Prostate gland (tissue), 2 donors: ENCODE measurements around the gene PLA2G2D. TPM values are rescaled to one million over a fixed set of nuclear protein-coding genes. Genes with fewer than 3 reads are reported as not detected.

Source experiments
- DNase-seq: peaks from one replicate; pipeline ENCODE4 v3.0.0-alpha.2; 2019; ENCODE audit warnings: low spot score
- H3K27ac ChIP-seq, 2 donors: fragments of 200-600 bp; sonication (generic); 2 replicates each; pipeline ENCODE4 v1.5.1; 2017 to 2019
- H3K27me3 ChIP-seq: fragments of 200-600 bp; sonication (generic); replicated peaks from 2 replicates; pipeline ENCODE4 v1.5.1; 2019; ENCODE audit not compliant: insufficient read depth
- H3K36me3 ChIP-seq, 2 donors: fragments of 200-600 bp; sonication (generic); 1 replicate in 1 of 2; 2 replicates in 1 of 2; pipeline versions ENCODE4 v1.5.1 to v1.8.1; 2017 to 2019
- H3K4me1 ChIP-seq: fragments of 200-600 bp; sonication (generic); replicated peaks from 2 replicates; pipeline ENCODE4 v1.5.1; 2019
- H3K4me3 ChIP-seq, 2 donors: fragments of 200-600 bp; sonication (generic); 2 replicates each; pipeline ENCODE4 v1.5.1; 2017 to 2019
- H3K9me3 ChIP-seq: fragments of 200-600 bp; sonication (generic); 2 replicates; pipeline ENCODE4 v1.5.1; 2017
- POLR2A ChIP-seq: fragments of 450-650 bp; IDR thresholded peaks from one replicate; pipeline ENCODE4 v1.6.1; 2016; ENCODE audit warnings: antibody characterized with exemption, mild to moderate bottlenecking
- POLR2AphosphoS5 ChIP-seq: sonication (generic); formaldehyde crosslinking; IDR thresholded peaks from one replicate; pipeline ENCODE4 v1.6.1; 2017; ENCODE audit warnings: antibody characterized with exemption
- WGBS: methylation state at CpG from one replicate; pipeline ENCODE4 v1.1.5; 2018; 5-methylcytosine and 5-hydroxymethylcytosine counted together
- intact Hi-C: fragments of 100-400 bp; cut with DNase I; formaldehyde crosslinking; loops from one replicate; pipeline ENCODE4 v1.14.2; 2022
- total RNA-seq, 2 donors: library from RNA; depleted of rRNA; stranded (reverse); fragments of >200 nt; gene quantifications; one replicate each; pipeline ENCODE4 v1.1.0, GENCODE V29; 2016
- TF ChIP-seq, protein P1 (sequence below), 4 experiments: fragments of 200-600 bp in 2 of 4; fragments of 450-650 bp in 2 of 4; sonication (generic) in 2 of 4; IDR thresholded peaks; 1 replicate in 3 of 4; 2 replicates in 1 of 4; pipeline ENCODE4 v1.5.1; 2016 to 2019; ENCODE audit warnings: antibody characterized with exemption in 4 of 4, mild to moderate bottlenecking in 2 of 4, moderate library complexity in 2 of 4

Gene PLA2G2D
- total RNA-seq, 2 donors from 2014 or later: not detected

DNA sequence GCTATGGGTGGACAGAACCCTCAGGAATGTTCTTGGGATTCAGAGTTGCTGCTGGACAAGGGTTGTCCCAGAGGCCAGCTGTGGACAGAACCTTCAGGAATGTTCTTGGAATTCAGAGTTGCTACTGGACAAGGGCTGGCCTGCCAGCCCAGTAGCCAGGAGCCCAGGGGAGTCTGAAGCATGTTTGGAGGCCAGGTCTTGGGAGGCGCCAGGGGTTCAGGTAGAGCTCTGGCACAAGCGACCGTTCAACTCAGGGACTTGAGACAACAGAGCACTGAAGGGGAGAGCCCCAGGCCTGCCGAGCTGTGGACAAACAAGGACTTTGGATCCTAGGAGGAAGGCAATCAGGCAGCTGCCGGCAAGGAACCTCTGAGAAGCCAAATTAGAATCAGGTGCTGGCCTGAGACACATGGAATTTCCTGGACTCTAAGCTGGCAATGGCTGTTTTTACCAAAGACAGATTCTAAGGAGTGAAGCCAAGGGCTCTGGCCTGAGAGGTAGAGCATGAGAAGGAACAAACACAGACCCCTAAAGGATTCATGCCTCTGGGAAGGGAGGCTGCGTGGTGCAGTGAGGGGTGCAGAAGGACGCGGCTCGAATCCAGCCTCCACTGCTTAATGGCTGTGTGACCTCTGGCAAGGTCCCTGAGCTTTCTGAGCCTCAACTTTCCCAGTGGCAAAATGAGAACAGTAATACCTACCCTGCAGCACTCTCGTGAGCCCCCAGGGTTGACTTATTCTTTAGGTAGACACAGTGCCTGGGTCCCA, 36.0 kb downstream of the PLA2G2D start:
- Histone ChIP-seq H3K9me3 (no peaks in the 10 kb centered on the region), H3K27me3 (no peaks in the 10 kb centered on the region), H3K4me3 (no peak overlapping the region), H3K4me1 (no peaks in the 10 kb centered on the region), H3K27ac (no peak overlapping the region), H3K36me3 (no peaks in the 10 kb centered on the region)
- TF ChIP-seq, protein P1, sequence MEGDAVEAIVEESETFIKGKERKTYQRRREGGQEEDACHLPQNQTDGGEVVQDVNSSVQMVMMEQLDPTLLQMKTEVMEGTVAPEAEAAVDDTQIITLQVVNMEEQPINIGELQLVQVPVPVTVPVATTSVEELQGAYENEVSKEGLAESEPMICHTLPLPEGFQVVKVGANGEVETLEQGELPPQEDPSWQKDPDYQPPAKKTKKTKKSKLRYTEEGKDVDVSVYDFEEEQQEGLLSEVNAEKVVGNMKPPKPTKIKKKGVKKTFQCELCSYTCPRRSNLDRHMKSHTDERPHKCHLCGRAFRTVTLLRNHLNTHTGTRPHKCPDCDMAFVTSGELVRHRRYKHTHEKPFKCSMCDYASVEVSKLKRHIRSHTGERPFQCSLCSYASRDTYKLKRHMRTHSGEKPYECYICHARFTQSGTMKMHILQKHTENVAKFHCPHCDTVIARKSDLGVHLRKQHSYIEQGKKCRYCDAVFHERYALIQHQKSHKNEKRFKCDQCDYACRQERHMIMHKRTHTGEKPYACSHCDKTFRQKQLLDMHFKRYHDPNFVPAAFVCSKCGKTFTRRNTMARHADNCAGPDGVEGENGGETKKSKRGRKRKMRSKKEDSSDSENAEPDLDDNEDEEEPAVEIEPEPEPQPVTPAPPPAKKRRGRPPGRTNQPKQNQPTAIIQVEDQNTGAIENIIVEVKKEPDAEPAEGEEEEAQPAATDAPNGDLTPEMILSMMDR (IDR thresholded peaks at IDR 0.05): no peak
- TF ChIP-seq POLR2AphosphoS5 (no peak), POLR2A (no peak)
- no peak for DNase-seq
- intact Hi-C loops: no loop called here
- 88% methylated on average over 10 of the region's 10 CpGs for WGBS

DNA sequence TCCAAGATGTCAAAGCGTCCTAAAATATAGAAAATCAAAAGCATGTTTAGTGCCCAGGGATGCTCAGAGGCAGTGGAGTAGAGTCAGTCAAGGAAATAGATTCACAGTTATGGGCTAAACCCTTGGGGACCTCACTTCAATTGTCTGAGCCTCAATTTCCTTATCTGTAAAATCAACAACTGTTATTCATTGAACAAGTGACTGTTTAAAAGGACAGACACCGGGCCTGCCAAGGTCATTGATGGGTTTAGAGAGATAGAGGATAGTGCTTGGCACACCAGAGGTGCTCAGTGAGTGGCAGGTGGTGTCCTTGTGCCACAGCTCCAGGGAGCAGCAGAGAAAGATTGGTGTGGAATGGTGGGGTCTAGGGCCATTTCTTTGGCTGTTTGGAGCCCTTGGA, 36.6 kb downstream of the PLA2G2D start:
- no peak for TF ChIP-seq POLR2A
- Histone ChIP-seq H3K36me3 (no peaks in the 10 kb centered on the region), H3K4me3 (no peak overlapping the region), H3K9me3 (no peaks in the 10 kb centered on the region), H3K27me3 (no peaks in the 10 kb centered on the region), H3K27ac (no peak overlapping the region), H3K4me1 (no peaks in the 10 kb centered on the region)
- 59% methylated on average over 2 of the region's 2 CpGs for WGBS
- DNase-seq: no peak
- intact Hi-C loops: no loop called here

DNA sequence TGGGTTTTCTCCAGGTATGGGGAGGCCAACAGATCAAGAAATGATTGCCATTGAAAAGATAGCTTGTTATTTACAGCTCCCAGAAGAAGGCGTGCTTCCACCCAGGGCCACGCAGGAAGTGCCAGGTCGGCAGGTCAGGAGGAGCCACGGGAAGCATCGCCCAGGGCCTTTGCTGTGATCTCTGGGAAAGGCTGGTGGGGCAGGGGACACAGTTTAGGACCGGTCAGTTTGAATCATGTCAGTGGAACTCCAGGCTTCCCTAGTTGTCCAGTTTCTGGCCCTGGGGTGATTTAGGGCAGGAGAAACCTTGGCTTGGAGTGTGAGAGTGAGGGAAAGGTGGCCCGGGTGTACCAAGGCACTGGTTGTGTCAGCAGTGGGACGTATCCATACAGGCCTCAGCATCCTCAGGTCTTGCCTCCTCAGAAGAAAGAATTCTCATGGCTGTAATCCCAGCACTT, 38.0 kb downstream of the PLA2G2D start:
- intact Hi-C loops: no loop called here
- Histone ChIP-seq H3K36me3 (no peaks in the 10 kb centered on the region), H3K27me3 (no peaks in the 10 kb centered on the region), H3K4me3 (no peak overlapping the region), H3K27ac (no peak overlapping the region), H3K4me1 (no peaks in the 10 kb centered on the region), H3K9me3 (no peaks in the 10 kb centered on the region)
- TF ChIP-seq POLR2A (no peak), POLR2AphosphoS5 (no peak)
- TF ChIP-seq, protein P1 (IDR thresholded peaks at IDR 0.05): no peak
- 85% methylated on average over 8 of the region's 8 CpGs for WGBS
- no peak for DNase-seq

DNA sequence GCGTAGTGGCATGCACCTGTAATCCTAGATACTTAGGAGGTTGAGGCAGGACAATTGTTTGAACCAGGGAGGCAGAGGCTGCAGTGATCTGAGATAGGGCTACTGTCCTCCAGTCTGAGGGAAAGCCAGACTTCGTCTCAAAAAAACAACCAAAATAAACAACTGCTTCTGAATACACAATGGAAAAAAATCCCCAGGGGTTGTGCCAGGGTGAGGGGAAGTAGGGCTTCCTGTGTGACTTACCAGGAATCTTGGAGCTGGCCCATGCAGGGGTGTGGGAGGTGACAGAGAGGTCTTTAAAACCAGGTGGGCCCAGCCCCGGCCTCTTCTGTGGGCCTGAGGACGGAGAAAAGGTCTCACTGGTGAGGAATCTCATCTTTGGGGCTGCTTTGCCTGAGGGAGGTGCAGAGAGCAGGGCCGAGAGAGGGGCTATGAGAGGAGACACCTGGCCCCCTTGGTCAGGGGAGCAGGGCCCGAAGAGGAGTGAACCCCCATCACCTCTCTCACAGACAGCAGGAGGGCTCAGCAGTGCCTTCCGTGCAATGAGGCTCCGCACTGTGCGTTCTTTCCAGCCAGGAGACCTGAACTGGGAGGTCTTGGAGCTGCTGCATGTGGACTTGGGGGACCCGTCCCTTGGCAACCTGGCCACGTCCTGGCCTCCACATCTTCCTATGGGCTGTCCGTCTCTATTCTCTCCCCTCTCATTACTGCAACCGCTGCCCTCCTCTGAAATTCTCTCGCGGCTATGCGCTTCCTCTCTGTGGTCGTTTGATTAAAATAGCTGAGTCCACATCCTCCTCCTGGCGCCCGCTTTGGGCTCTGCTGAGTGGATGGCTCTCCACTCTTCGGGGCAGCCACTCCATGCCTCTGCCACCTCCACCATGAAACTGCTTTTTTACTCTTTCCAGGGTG, 38.6 kb downstream of the PLA2G2D start:
- Histone ChIP-seq H3K27me3 (no peaks in the 10 kb centered on the region), H3K9me3 (no peaks in the 10 kb centered on the region), H3K36me3 (no peaks in the 10 kb centered on the region), H3K27ac (no peak overlapping the region), H3K4me3 (no peak overlapping the region), H3K4me1 (no peaks in the 10 kb centered on the region)
- WGBS: 78% methylated on average over 20 of the region's 20 CpGs
- DNase-seq: no peak
- intact Hi-C loops: no loop called here
- TF ChIP-seq POLR2A (no peak), POLR2AphosphoS5 (no peak)
- TF ChIP-seq, protein P1 (IDR thresholded peaks at IDR 0.05): no peak

DNA sequence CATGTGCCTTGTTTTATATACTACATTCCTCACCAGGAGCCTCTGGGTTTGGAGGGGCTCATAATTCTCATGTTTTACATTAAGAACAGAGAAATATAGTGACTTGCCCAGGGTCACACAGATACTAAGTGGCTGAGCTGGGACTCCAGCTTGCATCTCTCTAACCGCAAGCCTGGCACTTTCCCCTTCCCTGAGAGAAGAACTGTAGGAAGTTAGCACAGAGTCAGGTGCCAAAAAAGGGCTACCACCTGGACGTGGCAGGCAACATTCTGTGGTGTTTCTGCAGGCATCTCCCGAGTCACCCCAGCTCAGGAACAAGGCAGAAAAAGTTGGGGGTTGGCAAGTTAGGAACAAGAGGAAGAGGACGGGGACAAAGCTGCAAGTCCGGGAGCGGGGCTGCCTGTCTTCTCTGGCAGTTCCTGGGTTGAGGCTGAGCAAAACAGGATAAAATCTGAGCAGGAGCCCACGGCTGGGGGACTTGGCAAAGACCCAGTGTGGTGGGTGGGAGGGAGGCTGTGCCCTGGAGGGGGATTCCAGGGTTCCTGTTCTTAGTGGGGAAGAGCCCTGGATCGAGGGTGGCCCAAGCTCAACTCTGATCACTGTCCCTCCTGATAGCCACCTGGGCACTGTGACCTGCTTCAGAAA, 39.6 kb downstream of the PLA2G2D start:
- WGBS: 49% methylated on average over 8 of the region's 8 CpGs
- intact Hi-C loops: no loop called here
- H3K4me3 ChIP-seq: no peak overlapping the region
- no peaks in the 10 kb centered on the region for H3K4me1 ChIP-seq
- H3K27ac ChIP-seq: no peak overlapping the region
- no peaks in the 10 kb centered on the region for H3K27me3 ChIP-seq
- DNase-seq: no peak
- no peak for TF ChIP-seq POLR2A
- no peak for TF ChIP-seq POLR2AphosphoS5
- TF ChIP-seq, protein P1 (IDR thresholded peaks at IDR 0.05): no peak
- H3K36me3 ChIP-seq: no peaks in the 10 kb centered on the region
- H3K9me3 ChIP-seq: no peaks in the 10 kb centered on the region
